ENCODE data around the gene ERG28.
A peak's percentile ranks its signal among the peaks of the same experiment; 100 is the strongest.

Gene ERG28

GRCh38 chr14:75640876-75641275, 19.8 kb downstream of the ERG28 start:
- no peak for TF ChIP-seq POLR2A (IDR thresholded peaks at IDR 0.05; ENCODE audit: low read depth, low read length)
- no peak for TF ChIP-seq TAF1 (IDR thresholded peaks at IDR 0.05; ENCODE audit: borderline replicate concordance, low read depth, low read length)
- TF ChIP-seq POLR2AphosphoS5 (IDR thresholded peaks at IDR 0.05; ENCODE audit: low read depth, low read length): no peak
- FAIRE-seq (no peak), DNase-seq (ENCODE audit: insufficient read length) (no peak)

- TF ChIP-seq TAF1 (IDR thresholded peaks at IDR 0.05; ENCODE audit: borderline replicate concordance, low read depth, low read length): no peak
- TF ChIP-seq POLR2AphosphoS5 (IDR thresholded peaks at IDR 0.05; ENCODE audit: low read depth, low read length): no peak
- no peak for TF ChIP-seq POLR2A (IDR thresholded peaks at IDR 0.05; ENCODE audit: low read depth, low read length)
- FAIRE-seq (no peak), DNase-seq (ENCODE audit: insufficient read length) (no peak)
Measured at GRCh38 chr14:75636100-75636692, 24.5 kb downstream of the ERG28 start.

DNA sequence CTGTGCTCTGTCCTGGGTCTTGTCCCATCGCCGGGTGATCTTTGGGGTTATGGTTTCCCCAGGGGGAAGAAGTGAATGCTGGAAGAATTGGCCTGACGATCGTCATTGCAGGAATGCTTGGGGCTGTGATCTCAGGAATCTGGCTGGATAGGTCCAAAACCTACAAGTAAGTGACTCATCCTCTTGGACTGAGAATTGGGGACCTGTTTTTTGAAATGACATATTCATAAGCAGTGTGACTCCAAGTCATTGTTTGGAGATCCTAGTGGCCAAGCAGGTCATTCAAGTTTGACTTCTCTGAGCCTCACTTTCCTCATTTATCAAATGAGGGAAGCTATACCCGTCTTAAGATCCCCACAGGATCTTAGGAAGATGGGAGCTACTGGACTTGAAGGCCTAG, 25.8 kb downstream of the ERG28 start:
- FAIRE-seq (peak; percentile 33), DNase-seq (ENCODE audit: insufficient read length) (no peak)
- TF ChIP-seq POLR2A (IDR thresholded peaks at IDR 0.05; ENCODE audit: low read depth, low read length) (no peak), POLR2AphosphoS5 (IDR thresholded peaks at IDR 0.05; ENCODE audit: low read depth, low read length) (no peak), TAF1 (IDR thresholded peaks at IDR 0.05; ENCODE audit: borderline replicate concordance, low read depth, low read length) (no peak)

GRCh38 chr14:75631453-75631831, 29.2 kb downstream of the ERG28 start:
- DNase-seq (ENCODE audit: insufficient read length) (no peak), FAIRE-seq (no peak)
- TF ChIP-seq POLR2A (IDR thresholded peaks at IDR 0.05; ENCODE audit: low read depth, low read length): no peak

DNA sequence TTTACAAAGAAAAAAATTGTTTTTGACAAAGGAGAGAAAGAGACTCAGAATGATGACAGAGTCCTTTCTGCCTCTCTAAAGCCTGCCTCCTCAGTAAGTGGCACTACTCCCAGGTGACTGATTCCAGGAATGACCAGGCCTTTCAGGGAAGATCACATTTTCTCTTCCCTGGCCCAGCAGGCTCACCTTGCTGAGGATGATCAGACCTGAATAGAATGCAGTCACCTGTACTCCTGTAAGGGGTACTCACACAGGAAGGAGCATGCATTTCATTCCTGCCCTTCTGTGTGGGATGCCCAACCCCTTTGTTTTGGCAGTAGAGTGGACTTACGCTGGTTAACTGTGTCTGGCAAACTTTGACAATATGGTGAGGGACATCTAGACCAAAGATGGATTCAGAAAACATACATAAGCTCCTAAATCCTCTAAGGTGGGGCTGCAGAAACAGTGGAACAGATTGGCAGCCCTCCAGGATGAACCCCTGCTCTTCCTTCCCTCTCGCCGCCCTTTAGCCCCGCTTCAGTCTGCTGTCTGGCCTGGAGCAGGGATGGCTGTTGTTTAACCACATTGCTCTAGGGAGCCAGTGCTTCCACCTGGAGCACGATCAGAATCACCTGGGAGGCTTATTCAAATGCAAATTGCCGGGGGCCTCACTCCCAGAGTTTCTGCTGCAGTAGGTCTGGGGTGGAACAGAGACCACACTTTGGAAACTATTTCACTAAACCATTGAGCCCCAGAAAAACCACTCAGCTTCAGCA, 29.8 kb downstream of the ERG28 start:
- no peak for FAIRE-seq

GRCh38 chr14:75628816-75629215, 31.9 kb downstream of the ERG28 start:
- no peak for DNase-seq (ENCODE audit: insufficient read length)
- no peak for TF ChIP-seq POLR2AphosphoS5 (IDR thresholded peaks at IDR 0.05; ENCODE audit: low read depth, low read length)
- TF ChIP-seq TAF1 (IDR thresholded peaks at IDR 0.05; ENCODE audit: borderline replicate concordance, low read depth, low read length): no peak
- TF ChIP-seq POLR2A (IDR thresholded peaks at IDR 0.05; ENCODE audit: low read depth, low read length): no peak
- FAIRE-seq: no peak

More for the DNA sequence above, 29.8 kb downstream of the ERG28 start:
- TF ChIP-seq POLR2AphosphoS5 (IDR thresholded peaks at IDR 0.05; ENCODE audit: low read depth, low read length) (no peak), TAF1 (IDR thresholded peaks at IDR 0.05; ENCODE audit: borderline replicate concordance, low read depth, low read length) (no peak), POLR2A (IDR thresholded peaks at IDR 0.05; ENCODE audit: low read depth, low read length) (no peak)
- no peak for DNase-seq (ENCODE audit: insufficient read length)

- DNase-seq (ENCODE audit: insufficient read length) (no peak), FAIRE-seq (no peak)
Measured at GRCh38 chr14:75627406-75627805, 33.3 kb downstream of the ERG28 start.

GRCh38 chr14:75626863-75627262, 33.8 kb downstream of the ERG28 start:
- TF ChIP-seq POLR2AphosphoS5 (IDR thresholded peaks at IDR 0.05; ENCODE audit: low read depth, low read length): no peak
- no peak for TF ChIP-seq POLR2A (IDR thresholded peaks at IDR 0.05; ENCODE audit: low read depth, low read length)
- no peak for TF ChIP-seq TAF1 (IDR thresholded peaks at IDR 0.05; ENCODE audit: borderline replicate concordance, low read depth, low read length)
- DNase-seq (ENCODE audit: insufficient read length) (no peak), FAIRE-seq (no peak)

More at GRCh38 chr14:75627406-75627805, 33.3 kb downstream of the ERG28 start:
- TF ChIP-seq POLR2A (IDR thresholded peaks at IDR 0.05; ENCODE audit: low read depth, low read length): no peak
- TF ChIP-seq POLR2AphosphoS5 (IDR thresholded peaks at IDR 0.05; ENCODE audit: low read depth, low read length): no peak
- no peak for TF ChIP-seq TAF1 (IDR thresholded peaks at IDR 0.05; ENCODE audit: borderline replicate concordance, low read depth, low read length)

GRCh38 chr14:75626396-75626795, 34.3 kb downstream of the ERG28 start:
- FAIRE-seq (no peak), DNase-seq (ENCODE audit: insufficient read length) (no peak)
- TF ChIP-seq POLR2AphosphoS5 (IDR thresholded peaks at IDR 0.05; ENCODE audit: low read depth, low read length) (no peak), TAF1 (IDR thresholded peaks at IDR 0.05; ENCODE audit: borderline replicate concordance, low read depth, low read length) (no peak), POLR2A (IDR thresholded peaks at IDR 0.05; ENCODE audit: low read depth, low read length) (no peak)

DNA sequence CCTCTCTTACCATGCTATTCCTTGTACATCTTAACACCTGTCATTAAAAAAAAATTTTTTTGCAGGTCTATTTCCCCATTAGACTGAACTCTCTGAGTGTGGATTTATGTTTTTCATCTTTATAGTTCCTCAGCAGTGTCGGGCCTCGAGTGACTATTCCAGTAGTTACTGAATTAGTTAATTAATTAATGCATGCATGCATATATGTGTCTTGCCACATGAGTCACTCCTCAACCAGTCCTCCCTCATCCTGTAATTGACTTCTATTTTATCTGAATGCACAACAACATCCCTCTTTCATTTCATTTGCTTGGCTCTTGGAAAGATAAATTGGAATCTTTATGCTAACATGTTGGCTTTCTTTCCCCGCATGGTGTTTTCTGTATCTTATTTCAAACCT, 35.6 kb downstream of the ERG28 start:
- TF ChIP-seq POLR2A (IDR thresholded peaks at IDR 0.05; ENCODE audit: low read depth, low read length): no peak
- TF ChIP-seq POLR2AphosphoS5 (IDR thresholded peaks at IDR 0.05; ENCODE audit: low read depth, low read length): no peak
- TF ChIP-seq TAF1 (IDR thresholded peaks at IDR 0.05; ENCODE audit: borderline replicate concordance, low read depth, low read length): no peak
- DNase-seq (ENCODE audit: insufficient read length) (no peak), FAIRE-seq (no peak)

GRCh38 chr14:75619548-75619947, 41.1 kb downstream of the ERG28 start:
- no peak for FAIRE-seq
- DNase-seq (ENCODE audit: insufficient read length): no peak
- TF ChIP-seq POLR2A (IDR thresholded peaks at IDR 0.05; ENCODE audit: low read depth, low read length) (no peak), TAF1 (IDR thresholded peaks at IDR 0.05; ENCODE audit: borderline replicate concordance, low read depth, low read length) (no peak), POLR2AphosphoS5 (IDR thresholded peaks at IDR 0.05; ENCODE audit: low read depth, low read length) (no peak)

- TF ChIP-seq POLR2A (IDR thresholded peaks at IDR 0.05; ENCODE audit: low read depth, low read length) (no peak), TAF1 (IDR thresholded peaks at IDR 0.05; ENCODE audit: borderline replicate concordance, low read depth, low read length) (no peak), POLR2AphosphoS5 (IDR thresholded peaks at IDR 0.05; ENCODE audit: low read depth, low read length) (no peak)
Measured at GRCh38 chr14:75615200-75615599, 45.5 kb downstream of the ERG28 start.

More at GRCh38 chr14:75615200-75615599, 45.5 kb downstream of the ERG28 start:
- DNase-seq (ENCODE audit: insufficient read length): no peak
- FAIRE-seq: peak; percentile 9

Measured in GM12892 (cell line).